ENCODE results near the gene AK5.

Gene AK5

GRCh38 chr1:77290576-77290975 lies 8.8 kb downstream of the AK5 start:
- DNase-seq: no peak

GRCh38 chr1:77292551-77292950 lies 10.7 kb downstream of the AK5 start:
- no peak for DNase-seq

- DNase-seq: no peak
These were observed 18.7 kb downstream of the AK5 start for GRCh38 chr1:77300566-77300965.

- no peak for DNase-seq
These were observed 21.6 kb downstream of the AK5 start for GRCh38 chr1:77303387-77303786.

GRCh38 chr1:77308889-77309621 lies 27.2 kb downstream of the AK5 start:
- DNase-seq: no peak

- peak; percentile 15 for DNase-seq
These were observed 29.1 kb downstream of the AK5 start for GRCh38 chr1:77310924-77311323.

GRCh38 chr1:77312364-77312763 lies 30.5 kb downstream of the AK5 start:
- DNase-seq: peak; percentile 19

- peak; percentile 65 for DNase-seq
These were observed 31.7 kb downstream of the AK5 start for GRCh38 chr1:77313491-77313890.

GRCh38 chr1:77316006-77316405 lies 34.2 kb downstream of the AK5 start:
- DNase-seq: no peak

- no peak for DNase-seq
These were observed 35.1 kb downstream of the AK5 start for GRCh38 chr1:77316966-77317365.

- DNase-seq: no peak
These were observed 37.4 kb downstream of the AK5 start for GRCh38 chr1:77319036-77319705.

GRCh38 chr1:77322061-77322900 lies 40.5 kb downstream of the AK5 start:
- DNase-seq: peak; percentile 86

GRCh38 chr1:77333501-77333900 lies 51.7 kb downstream of the AK5 start:
- peak; percentile 18 for DNase-seq

- DNase-seq: no peak
These were observed 54.9 kb downstream of the AK5 start for GRCh38 chr1:77336729-77337128.

GRCh38 chr1:77339326-77339725 lies 57.5 kb downstream of the AK5 start:
- DNase-seq: peak; percentile 11

GRCh38 chr1:77341195-77341594 lies 59.4 kb downstream of the AK5 start:
- peak; percentile 15 for DNase-seq

GRCh38 chr1:77342745-77343144 lies 60.9 kb downstream of the AK5 start:
- peak; percentile 91 for DNase-seq

GRCh38 chr1:77347646-77348045 lies 65.8 kb downstream of the AK5 start:
- peak; percentile 67 for DNase-seq

- no peak for DNase-seq
These were observed 66.7 kb downstream of the AK5 start for GRCh38 chr1:77348549-77348948.

- no peak for DNase-seq
These were observed 67.5 kb downstream of the AK5 start for GRCh38 chr1:77349275-77349674.

GRCh38 chr1:77350012-77350770 lies 68.4 kb downstream of the AK5 start:
- peak; percentile 13 for DNase-seq

- DNase-seq: no peak
These were observed 72.7 kb downstream of the AK5 start for GRCh38 chr1:77354536-77354935.

GRCh38 chr1:77355010-77355409 lies 73.2 kb downstream of the AK5 start:
- DNase-seq: no peak

Data from DMS53 (cell line).